Endometrial microvascular endothelial cells (primary cell): ENCODE results near the gene HAUS7. TPM values are rescaled to one million over a fixed set of nuclear protein-coding genes. Genes with fewer than 3 reads are reported as not detected.

Experiments used
- in situ Hi-C: cut with HindIII; loops from 2 replicates; pipeline ENCODE4 v1.10.0; 2017; ENCODE audit warnings: low sequenced_read_pairs, low pct_unique_long_range_greater_than_20kb; ENCODE audit errors: inconsistent ontology term
- total RNA-seq: library from RNA; depleted of rRNA; stranded (reverse); fragments of >200 nt; gene quantifications from one replicate; pipeline ENCODE4 v1.2.3, GENCODE V29; 2015; ENCODE audit errors: inconsistent ontology term

HAUS7 gene
- total RNA-seq, 1 donor from 2014 or later: 39.3 TPM

GRCh38 chrX:153460826-153461225 lies 9.6 kb downstream of the HAUS7 start:
- in situ Hi-C loops: no loop called here

DNA sequence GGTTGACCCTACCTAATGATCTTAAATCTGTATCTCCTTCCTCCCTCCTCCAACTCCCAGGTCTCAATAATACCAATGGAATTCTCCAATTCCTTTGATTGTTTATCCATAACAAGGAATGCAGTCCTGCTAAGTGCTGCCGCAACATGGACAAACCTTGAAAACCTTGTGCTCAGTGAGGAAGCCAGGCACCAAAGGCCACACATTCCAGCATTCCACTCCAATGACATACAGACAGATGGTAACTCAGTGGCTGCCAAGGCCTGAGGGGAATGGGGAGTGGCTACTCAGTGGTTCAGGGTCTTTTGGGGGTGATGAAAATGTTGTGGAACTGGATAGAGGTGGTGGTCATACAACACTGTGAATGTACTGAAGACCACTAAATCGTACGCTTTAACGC lies 10.4 kb downstream of the HAUS7 start:
- in situ Hi-C loops: no loop called here

GRCh38 chrX:153458476-153458875 lies 11.9 kb downstream of the HAUS7 start:
- in situ Hi-C loops: no loop called here

DNA sequence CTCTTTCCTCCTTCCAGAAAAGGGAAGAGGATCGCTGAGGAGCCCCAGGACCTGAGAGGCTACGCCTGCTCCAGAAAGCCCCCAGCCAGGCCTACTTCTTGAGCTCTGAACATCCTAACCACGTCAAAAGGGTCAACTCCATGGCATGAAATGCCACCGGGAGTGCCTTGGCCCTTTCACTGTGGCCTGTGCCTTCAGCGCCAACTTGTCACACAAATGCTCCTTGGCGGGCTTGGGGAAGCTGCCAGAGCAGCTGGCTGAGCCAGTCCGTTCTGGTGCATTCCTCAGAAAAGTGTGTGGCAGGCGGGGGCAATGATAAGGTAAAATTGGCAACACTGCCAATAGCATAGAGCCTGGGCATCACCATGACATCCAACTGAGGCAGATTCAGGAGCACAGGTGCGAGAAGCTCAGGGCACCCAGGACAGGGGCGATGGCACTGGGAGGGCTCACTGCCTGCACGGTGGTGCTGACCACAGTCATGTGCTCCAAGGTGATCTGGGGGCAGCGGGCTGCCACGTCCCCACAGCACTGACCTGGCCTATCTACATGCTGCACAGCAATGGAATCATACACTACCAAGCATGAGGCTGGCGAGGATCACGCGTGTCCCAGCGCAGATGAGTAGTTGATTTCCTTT lies 12.4 kb downstream of the HAUS7 start:
- in situ Hi-C loops: no loop called here

DNA sequence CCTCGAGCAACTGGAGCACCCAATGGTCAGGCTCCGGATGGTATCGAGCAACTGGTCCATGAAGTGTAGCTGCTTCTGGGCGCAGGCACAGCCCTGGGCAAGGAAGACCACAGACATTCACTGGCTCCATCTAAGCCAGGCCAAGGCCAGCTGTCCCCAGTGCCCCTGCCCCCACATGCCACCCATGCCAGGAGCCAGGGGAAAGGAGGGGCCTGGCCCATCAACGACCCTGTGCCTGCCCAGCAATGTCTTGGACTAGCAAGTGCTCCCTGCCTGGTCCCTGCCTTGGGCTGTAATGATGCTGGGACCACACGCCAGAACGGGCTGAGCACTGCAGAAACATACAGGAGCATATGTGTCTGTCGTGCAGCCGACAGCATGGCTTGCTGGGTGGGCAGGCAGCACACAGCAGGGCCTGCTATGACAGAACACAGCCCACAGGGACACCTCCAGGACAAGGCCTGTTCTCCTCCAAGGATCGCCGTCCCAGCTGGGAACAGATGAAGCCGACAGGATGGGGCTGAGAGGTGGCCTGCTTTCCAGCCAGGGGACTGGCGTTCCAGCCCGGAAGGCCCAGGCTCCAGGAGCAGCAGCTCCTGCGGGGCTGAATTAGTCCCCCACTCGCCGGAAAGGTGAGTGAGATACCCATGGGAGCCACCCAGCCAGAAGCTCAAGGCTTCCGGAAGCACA lies 13.1 kb downstream of the HAUS7 start:
- in situ Hi-C loops: no loop called here

DNA sequence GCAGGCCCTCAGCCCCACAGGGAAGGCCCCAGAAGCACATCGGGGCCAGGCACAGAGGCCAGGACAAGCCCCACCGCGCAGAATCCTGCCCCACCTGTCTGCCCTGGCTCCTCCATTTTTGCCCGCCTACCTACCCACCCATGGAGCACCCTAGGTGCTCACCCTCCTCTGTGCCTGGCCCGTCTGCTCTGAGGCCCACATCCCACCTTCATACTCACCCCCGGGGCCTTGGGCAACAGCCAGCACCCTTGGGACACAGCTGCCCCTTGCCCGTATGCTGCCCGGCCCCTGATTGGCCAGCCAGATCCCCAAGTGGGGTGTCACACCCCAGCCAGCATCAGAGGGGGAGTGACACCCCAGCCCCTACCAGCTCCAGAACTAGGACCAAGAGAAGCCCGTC lies 13.7 kb downstream of the HAUS7 start:
- in situ Hi-C loops: no loop called here

- in situ Hi-C loops: no loop called here
Observed at GRCh38 chrX:153456161-153456560, 14.2 kb downstream of the HAUS7 start.

- in situ Hi-C loops: no loop called here
Observed at GRCh38 chrX:153455571-153455970, 14.8 kb downstream of the HAUS7 start.

DNA sequence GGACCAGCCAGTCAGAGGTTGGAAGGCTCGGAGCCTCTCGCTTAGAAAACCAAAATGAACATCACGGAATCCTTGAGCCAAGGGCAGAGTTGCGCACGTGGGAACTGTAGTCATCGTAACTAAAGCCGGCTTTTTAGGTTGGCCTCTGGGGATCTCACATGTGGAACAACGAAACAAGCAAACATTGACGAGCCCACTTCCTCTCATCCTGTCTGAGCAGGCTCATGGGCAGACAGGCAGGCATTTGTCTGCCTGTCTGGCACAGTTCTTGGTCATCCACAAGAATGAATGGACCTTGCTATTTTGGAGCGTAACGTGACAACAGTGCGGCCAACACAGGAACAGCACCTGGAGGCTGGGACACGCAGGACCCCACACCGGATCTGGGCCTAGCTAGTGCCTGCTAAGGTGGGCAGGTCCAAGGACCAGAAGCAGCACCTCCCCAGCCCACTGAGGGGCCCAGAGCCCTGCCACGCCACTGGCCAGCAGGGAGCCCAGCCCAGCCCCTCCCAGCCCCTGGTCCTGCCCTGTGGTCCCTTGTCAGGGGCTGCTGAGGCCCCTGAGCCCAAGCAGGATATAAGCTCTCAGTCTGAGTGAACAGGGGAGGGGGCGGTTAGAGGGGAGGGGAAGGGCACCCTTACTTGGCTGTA lies 15.3 kb downstream of the HAUS7 start:
- in situ Hi-C loops: no loop called here

DNA sequence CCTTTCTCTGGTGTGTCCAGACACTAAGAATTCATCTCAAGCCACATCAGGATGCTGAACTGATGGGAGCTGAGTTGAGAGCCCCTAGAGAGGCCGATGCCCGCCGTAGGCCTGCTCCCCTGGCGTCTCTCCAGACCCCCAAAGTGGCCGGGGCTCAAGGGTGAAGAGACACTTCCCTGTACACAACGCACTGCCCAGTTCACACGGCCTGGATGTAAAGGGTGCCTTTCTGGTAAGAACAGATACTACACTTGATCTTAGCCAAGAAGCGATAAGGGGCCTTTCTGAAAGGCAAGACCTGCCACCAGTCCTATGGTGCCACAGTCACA lies 19.5 kb downstream of the HAUS7 start:
- in situ Hi-C loops: no loop called here

DNA sequence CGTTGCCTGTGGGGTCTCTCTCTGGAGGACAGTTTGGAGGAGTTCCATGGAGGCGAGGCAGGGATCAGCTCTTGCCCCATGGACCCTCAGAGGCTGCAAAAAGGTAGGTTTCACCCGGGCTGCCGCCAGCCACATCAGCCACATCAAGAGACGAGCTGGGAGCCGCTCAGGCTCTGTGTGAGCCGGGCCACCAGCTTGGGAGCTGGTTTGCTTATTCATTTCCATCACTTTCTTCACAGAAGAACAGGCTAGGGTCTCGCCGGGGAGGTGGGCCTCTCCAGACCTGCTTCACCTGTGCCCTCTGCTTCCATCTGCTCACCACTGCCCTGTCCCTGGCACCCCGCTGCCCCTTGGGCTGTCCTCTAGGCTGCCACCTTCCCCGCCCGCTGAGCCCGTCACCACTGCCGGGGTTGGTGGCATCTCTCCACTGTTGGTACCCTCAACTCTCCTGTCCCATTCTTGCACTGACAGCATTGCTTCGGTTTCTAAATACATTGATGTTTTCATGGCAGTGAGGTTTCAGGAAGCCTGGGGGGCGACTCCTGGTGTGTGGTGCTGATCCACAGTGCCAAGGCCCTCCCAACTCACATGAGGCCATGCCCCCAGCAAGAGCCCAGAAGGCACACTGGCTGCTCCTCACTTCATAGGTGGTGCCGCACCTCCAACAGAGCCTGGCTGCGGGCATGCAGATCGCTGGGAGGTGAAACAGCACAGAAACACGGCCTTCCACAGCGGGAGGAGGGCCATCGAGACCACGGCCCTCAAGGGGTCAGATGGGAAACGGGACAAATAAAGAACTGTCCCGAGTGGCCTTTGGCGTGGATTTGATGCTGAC lies 20.0 kb downstream of the HAUS7 start:
- in situ Hi-C loops: no loop called here

GRCh38 chrX:153449368-153450113 lies 20.8 kb downstream of the HAUS7 start:
- in situ Hi-C loops: no loop called here

GRCh38 chrX:153448556-153449367 lies 21.6 kb downstream of the HAUS7 start:
- in situ Hi-C loops: no loop called here

GRCh38 chrX:153447581-153447960 lies 22.8 kb downstream of the HAUS7 start:
- in situ Hi-C loops: no loop called here

DNA sequence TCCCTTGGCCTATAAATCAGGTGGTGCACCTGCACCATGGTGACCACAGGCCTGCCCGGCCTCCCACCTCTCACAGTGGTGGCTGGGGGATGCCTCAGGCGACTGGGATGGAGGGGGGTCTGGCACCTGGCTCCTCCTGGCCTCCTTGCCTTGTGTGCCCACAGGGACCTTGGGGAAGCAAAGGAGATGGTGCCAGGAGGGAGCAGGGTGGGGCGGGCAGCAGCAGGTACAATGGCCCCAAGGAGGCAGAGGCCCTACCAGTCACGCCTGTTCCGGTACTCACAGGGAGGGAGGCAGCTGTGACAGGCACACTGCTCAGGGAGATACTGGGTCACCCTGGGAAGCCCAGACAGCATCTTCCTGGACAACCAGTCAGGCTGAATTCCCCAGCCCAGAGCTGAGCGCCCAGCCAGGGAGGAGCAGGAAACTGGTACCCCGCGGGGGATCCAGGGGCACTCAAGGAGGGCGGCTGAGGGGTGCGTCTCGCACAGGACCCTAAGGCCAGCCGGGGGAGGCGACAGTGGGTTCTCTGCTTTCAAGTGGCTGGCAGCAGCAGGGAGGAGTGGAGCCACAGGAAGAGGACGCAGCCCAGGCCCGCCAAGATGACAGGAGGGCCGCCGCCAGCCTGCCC lies 23.3 kb downstream of the HAUS7 start:
- in situ Hi-C loops: no loop called here

- in situ Hi-C loops: no loop called here
Observed at GRCh38 chrX:153446636-153446936, 23.8 kb downstream of the HAUS7 start.

DNA sequence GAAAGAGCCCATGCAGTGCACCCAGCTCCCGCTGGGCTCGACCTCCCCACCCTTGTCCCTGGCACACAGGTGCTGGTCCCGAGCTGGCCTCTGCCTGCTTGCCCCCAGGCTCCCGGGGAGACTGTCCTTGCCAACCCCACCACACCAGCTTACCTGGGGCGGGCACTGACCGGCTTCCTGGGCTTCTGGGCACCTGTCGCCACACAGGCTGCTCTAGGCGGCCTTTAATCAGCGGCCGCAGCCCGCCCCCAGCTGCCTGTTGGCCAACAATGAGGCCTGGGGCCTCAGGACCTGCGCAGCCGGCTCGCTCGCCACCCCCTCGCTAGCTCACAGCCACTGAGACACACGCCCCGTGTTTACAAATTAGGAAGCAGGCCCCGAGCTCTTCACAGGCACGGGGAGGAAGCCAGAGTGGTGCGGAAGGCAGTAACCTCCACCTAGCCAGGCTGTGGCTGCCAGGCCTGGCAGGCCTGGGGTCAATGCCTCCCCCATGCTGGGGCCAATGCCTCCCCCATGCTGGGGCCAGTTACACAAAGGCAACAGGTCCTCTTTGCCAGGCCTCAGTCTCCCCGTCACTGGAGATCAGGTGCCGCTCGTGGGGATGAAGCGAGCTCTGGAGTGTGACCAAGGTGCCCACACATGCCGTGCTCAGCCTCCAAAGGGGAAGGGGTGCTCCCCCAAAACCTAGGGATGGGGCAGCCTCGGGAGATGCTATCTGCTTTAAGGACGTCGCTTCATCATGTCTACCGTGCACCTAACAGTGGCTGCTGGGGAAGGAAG lies 24.3 kb downstream of the HAUS7 start, which contains the start of gene TREX2:
TSS of gene TREX2 (minus strand) at position 201 of the 780 bp plus-strand sequence. CDS start 626 bp downstream, outside the sequence.
- in situ Hi-C loops: no loop called here
